Esophagus muscularis mucosa (tissue), 4 donors: ENCODE measurements around the gene DFFB. TPM values are rescaled to one million over a fixed set of nuclear protein-coding genes. Genes with fewer than 3 reads are reported as not detected.

Source experiments
- DNase-seq: peaks from one replicate; pipeline ENCODE4 v3.0.0-alpha.2; 2017; ENCODE audit errors: extremely low spot score
- H3K27ac ChIP-seq, 4 donors: fragments of 200-600 bp; sonication (generic); replicated peaks in 1 of 4; 1 replicate in 3 of 4; 2 replicates in 1 of 4; pipeline ENCODE4 v1.5.1; 2016 to 2019; ENCODE audit warnings: mild to moderate bottlenecking in 1 of 4
- H3K27me3 ChIP-seq, 4 donors: fragments of 200-600 bp; sonication (generic); one replicate each; pipeline versions ENCODE4 v1.5.1 to v1.6.0; 2016 to 2019
- H3K36me3 ChIP-seq, 4 donors: fragments of 200-600 bp; sonication (generic); one replicate each; pipeline ENCODE4 v1.5.1; 2016 to 2019
- H3K4me1 ChIP-seq, 4 donors: fragments of 200-600 bp; sonication (generic); one replicate each; pipeline ENCODE4 v1.5.1; 2016 to 2019
- H3K4me3 ChIP-seq, 4 donors: fragments of 200-600 bp; sonication (generic); 1 replicate in 2 of 4; 2 replicates in 2 of 4; pipeline ENCODE4 v1.5.1; 2016 to 2019; ENCODE audit warnings: mild to moderate bottlenecking in 4 of 4, moderate library complexity in 1 of 4
- H3K9me3 ChIP-seq, 4 donors: fragments of 200-600 bp; sonication (generic); 1 replicate in 3 of 4; 2 replicates in 1 of 4; pipeline ENCODE4 v1.5.1; 2016 to 2019
- EP300 ChIP-seq: sonication (generic); formaldehyde crosslinking; IDR thresholded peaks from one replicate; pipeline ENCODE4 v1.6.1; 2017; ENCODE audit warnings: antibody characterized with exemption
- POLR2A ChIP-seq: fragments of 450-650 bp; IDR thresholded peaks from one replicate; pipeline ENCODE4 v1.6.1; 2017; ENCODE audit warnings: antibody characterized with exemption, moderate library complexity, mild to moderate bottlenecking, low read depth
- POLR2AphosphoS5 ChIP-seq, 2 donors: sonication (generic); formaldehyde crosslinking; IDR thresholded peaks; one replicate each; pipeline ENCODE4 v1.6.1; 2017; ENCODE audit warnings: antibody characterized with exemption in 2 of 2
- WGBS: methylation state at CpG from one replicate; pipeline ENCODE4 v1.1.5; 2018; 5-methylcytosine and 5-hydroxymethylcytosine counted together
- intact Hi-C: fragments of 100-400 bp; cut with DNase I; formaldehyde crosslinking; loops from one replicate; pipeline ENCODE4 v1.15.1; 2023
- total RNA-seq, 4 donors: library from RNA; depleted of rRNA; stranded (reverse); fragments of >200 nt; gene quantifications; one replicate each; pipeline versions ENCODE4 v1.1.0 to v1.2.1, GENCODE V29; 2016
- TF ChIP-seq, protein P1 (sequence below), 3 experiments: fragments of 200-600 bp in 2 of 3; fragments of 450-650 bp in 1 of 3; sonication (generic) in 2 of 3; IDR thresholded peaks; one replicate each; pipeline ENCODE4 v1.5.1; 2017 to 2019; ENCODE audit warnings: antibody characterized with exemption in 3 of 3, mild to moderate bottlenecking in 2 of 3, moderate library complexity in 1 of 3

Gene DFFB
- total RNA-seq, 4 donors from 2014 or later, result 5.0 to 13.4 (median 5.2) TPM

GRCh38 chr1:3902111-3902511 lies 44.8 kb downstream of the DFFB start:
- intact Hi-C loops, result loop anchor here (2.0 kb wide), 1 partner anchor 45 kb away; the partner anchor contains the start of genes CEP104 and DFFB
- Histone ChIP-seq H3K27me3 (no peaks in the 10 kb centered on the region), H3K27ac (no peak overlapping the region), H3K4me3 (no peak overlapping the region), H3K9me3 (peaks cover 0 to 11% (median 5%) of the 10 kb centered on the region in 4 donors), H3K4me1 (peaks cover 7 to 20% (median 15%) of the 10 kb centered on the region in 4 donors), H3K36me3 (no peaks in the 10 kb centered on the region)
- WGBS, result 94% methylated on average over 15 of the region's 15 CpGs
- DNase-seq, result no peak
- TF ChIP-seq POLR2A, result no peak
- no peak for TF ChIP-seq EP300
- TF ChIP-seq, protein P1, sequence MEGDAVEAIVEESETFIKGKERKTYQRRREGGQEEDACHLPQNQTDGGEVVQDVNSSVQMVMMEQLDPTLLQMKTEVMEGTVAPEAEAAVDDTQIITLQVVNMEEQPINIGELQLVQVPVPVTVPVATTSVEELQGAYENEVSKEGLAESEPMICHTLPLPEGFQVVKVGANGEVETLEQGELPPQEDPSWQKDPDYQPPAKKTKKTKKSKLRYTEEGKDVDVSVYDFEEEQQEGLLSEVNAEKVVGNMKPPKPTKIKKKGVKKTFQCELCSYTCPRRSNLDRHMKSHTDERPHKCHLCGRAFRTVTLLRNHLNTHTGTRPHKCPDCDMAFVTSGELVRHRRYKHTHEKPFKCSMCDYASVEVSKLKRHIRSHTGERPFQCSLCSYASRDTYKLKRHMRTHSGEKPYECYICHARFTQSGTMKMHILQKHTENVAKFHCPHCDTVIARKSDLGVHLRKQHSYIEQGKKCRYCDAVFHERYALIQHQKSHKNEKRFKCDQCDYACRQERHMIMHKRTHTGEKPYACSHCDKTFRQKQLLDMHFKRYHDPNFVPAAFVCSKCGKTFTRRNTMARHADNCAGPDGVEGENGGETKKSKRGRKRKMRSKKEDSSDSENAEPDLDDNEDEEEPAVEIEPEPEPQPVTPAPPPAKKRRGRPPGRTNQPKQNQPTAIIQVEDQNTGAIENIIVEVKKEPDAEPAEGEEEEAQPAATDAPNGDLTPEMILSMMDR (IDR thresholded peaks at IDR 0.05), result no peak
- TF ChIP-seq POLR2AphosphoS5 (IDR thresholded peaks at IDR 0.05), result no peak

GRCh38 chr1:3902571-3903091 lies 45.4 kb downstream of the DFFB start:
- no peaks in the 10 kb centered on the region for H3K36me3 ChIP-seq
- no peak overlapping the region for H3K27ac ChIP-seq
- DNase-seq, result no peak
- no peaks in the 10 kb centered on the region for H3K27me3 ChIP-seq
- H3K9me3 ChIP-seq, result peaks cover 0 to 8% (median 3%) of the 10 kb centered on the region in 4 donors
- intact Hi-C loops, result loop anchor here (2.0 kb wide), 1 partner anchor 46 kb away; the partner anchor contains the start of genes CEP104 and DFFB
- peaks cover 7 to 20% (median 15%) of the 10 kb centered on the region in 4 donors for H3K4me1 ChIP-seq
- 75% methylated on average over 10 of the region's 10 CpGs for WGBS
- H3K4me3 ChIP-seq, result no peak overlapping the region
- TF ChIP-seq POLR2A, result no peak
- TF ChIP-seq EP300, result no peak
- TF ChIP-seq, protein P1 (IDR thresholded peaks at IDR 0.05), result no peak
- TF ChIP-seq POLR2AphosphoS5 (IDR thresholded peaks at IDR 0.05), result no peak

GRCh38 chr1:3903141-3904005 lies 46.1 kb downstream of the DFFB start:
- intact Hi-C loops, result loop anchor here (2.0 kb wide), 1 partner anchor 47 kb away; the partner anchor contains the start of genes CEP104 and DFFB
- peaks cover 7 to 20% (median 15%) of the 10 kb centered on the region in 4 donors for H3K4me1 ChIP-seq
- no peak for DNase-seq
- peaks cover 0 to under 1% (median 0%) of the 10 kb centered on the region in 4 donors for H3K9me3 ChIP-seq
- no peak for TF ChIP-seq POLR2AphosphoS5 (IDR thresholded peaks at IDR 0.05)
- no peaks in the 10 kb centered on the region for H3K36me3 ChIP-seq
- no peaks in the 10 kb centered on the region for H3K27me3 ChIP-seq
- no peak overlapping the region for H3K4me3 ChIP-seq
- H3K27ac ChIP-seq, result no peak overlapping the region
- WGBS, result 81% methylated on average over 16 of the region's 16 CpGs

- H3K4me1 ChIP-seq, result peaks cover 3 to 11% (median 11%) of the 10 kb centered on the region in 4 donors
- TF ChIP-seq EP300 (no peak), POLR2A (no peak), POLR2AphosphoS5 (IDR thresholded peaks at IDR 0.05) (no peak)
- TF ChIP-seq, protein P1 (IDR thresholded peaks at IDR 0.05), result no peak
- no peak overlapping the region for H3K27ac ChIP-seq
- no peaks in the 10 kb centered on the region for H3K9me3 ChIP-seq
- no peak overlapping the region for H3K4me3 ChIP-seq
- DNase-seq, result no peak
- no peaks in the 10 kb centered on the region for H3K36me3 ChIP-seq
- no peaks in the 10 kb centered on the region for H3K27me3 ChIP-seq
- WGBS, result 84% methylated on average over 20 of the region's 24 CpGs
- intact Hi-C loops, result no loop called here
Measured at GRCh38 chr1:3904006-3904842, 46.9 kb downstream of the DFFB start.

- Histone ChIP-seq H3K27ac (no peak overlapping the region), H3K36me3 (no peaks in the 10 kb centered on the region), H3K27me3 (no peaks in the 10 kb centered on the region), H3K4me3 (no peak overlapping the region), H3K4me1 (peaks cover 0 to 6% (median 5%) of the 10 kb centered on the region in 4 donors), H3K9me3 (no peaks in the 10 kb centered on the region)
- no peak for TF ChIP-seq POLR2AphosphoS5 (IDR thresholded peaks at IDR 0.05)
- no peak for TF ChIP-seq EP300
- TF ChIP-seq POLR2A, result no peak
- TF ChIP-seq, protein P1 (IDR thresholded peaks at IDR 0.05), result no peak
- no peak for DNase-seq
- intact Hi-C loops, result no loop called here
- WGBS, result 91% methylated on average over 4 of the region's 4 CpGs
Measured at GRCh38 chr1:3904843-3905185, 47.5 kb downstream of the DFFB start.
